ENCODE measurements around the gene CREB1. TPM values are rescaled to one million over a fixed set of nuclear protein-coding genes. Genes with fewer than 3 reads are reported as not detected.

The CREB1 gene
- total RNA-seq, 1 donor from 2014 or later = 91.7 TPM

GRCh38 chr2:207621501-207622039 lies 91.8 kb downstream of the CREB1 start:
- no peaks in the 10 kb centered on the region for H3K9me3 Mint-ChIP-seq
- H3K36me3 Mint-ChIP-seq (ENCODE audit: low read depth) = peaks cover 4% of the 10 kb centered on the region
- H3K4me3 Mint-ChIP-seq = peak overlapping the region; percentile 11
- DNase-seq (ENCODE audit: low read depth, low spot score) = no peak
- H3K27me3 Mint-ChIP-seq (ENCODE audit: low read depth) = no peaks in the 10 kb centered on the region
- TF ChIP-seq CTCF (conservative IDR thresholded peaks at IDR 0.05) = no peak
- no peak overlapping the region for H3K27ac Mint-ChIP-seq (ENCODE audit: unreplicated experiment)
- H3K4me1 Mint-ChIP-seq = peaks cover 34% of the 10 kb centered on the region

GRCh38 chr2:207624185-207625013 lies 94.6 kb downstream of the CREB1 start:
- no peaks in the 10 kb centered on the region for H3K9me3 Mint-ChIP-seq
- H3K4me1 Mint-ChIP-seq = peaks cover 26% of the 10 kb centered on the region
- peak overlapping the region; percentile 94 for H3K4me3 Mint-ChIP-seq
- H3K27ac Mint-ChIP-seq (ENCODE audit: unreplicated experiment) = peak overlapping the region; percentile 84
- TF ChIP-seq CTCF (conservative IDR thresholded peaks at IDR 0.05) = no peak
- DNase-seq (ENCODE audit: low read depth, low spot score) = peak; percentile 51
- peaks cover 2% of the 10 kb centered on the region for H3K36me3 Mint-ChIP-seq (ENCODE audit: low read depth)
- no peaks in the 10 kb centered on the region for H3K27me3 Mint-ChIP-seq (ENCODE audit: low read depth)

GRCh38 chr2:207625014-207625907 lies 95.5 kb downstream of the CREB1 start, which contains the start of gene METTL21A:
Gene METTL21A (minus strand): TSS chr2:207625394. CDS start chr2:207624375, 1,019 bp downstream.
- Mint-ChIP-seq H3K4me3 (peak within 1 kb of the TSS; percentile 97), H3K9me3 (no peaks in the 10 kb centered on the region), H3K27me3 (ENCODE audit: low read depth) (no peaks in the 10 kb centered on the region), H3K36me3 (ENCODE audit: low read depth) (peaks cover 2% of the 10 kb centered on the region), H3K4me1 (peaks cover 26% of the 10 kb centered on the region), H3K27ac (ENCODE audit: unreplicated experiment) (peak within 1 kb of the TSS; percentile 96)
- peak; percentile 56 for TF ChIP-seq CTCF (conservative IDR thresholded peaks at IDR 0.05)
- peak; percentile 69 for DNase-seq (ENCODE audit: low read depth, low spot score)

GRCh38 chr2:207629553-207629952 lies 99.8 kb downstream of the CREB1 start:
- Mint-ChIP-seq H3K4me3 (peak overlapping the region; percentile 74), H3K27me3 (ENCODE audit: low read depth) (no peaks in the 10 kb centered on the region), H3K9me3 (no peaks in the 10 kb centered on the region), H3K4me1 (peaks cover 10% of the 10 kb centered on the region), H3K27ac (ENCODE audit: unreplicated experiment) (no peak overlapping the region), H3K36me3 (ENCODE audit: low read depth) (no peaks in the 10 kb centered on the region)
- no peak for DNase-seq (ENCODE audit: low read depth, low spot score)
- no peak for TF ChIP-seq CTCF (conservative IDR thresholded peaks at IDR 0.05)

- Mint-ChIP-seq H3K27ac (ENCODE audit: unreplicated experiment) (no peak overlapping the region), H3K9me3 (no peaks in the 10 kb centered on the region), H3K36me3 (ENCODE audit: low read depth) (no peaks in the 10 kb centered on the region), H3K4me3 (no peak overlapping the region), H3K4me1 (peaks cover 7% of the 10 kb centered on the region), H3K27me3 (ENCODE audit: low read depth) (no peaks in the 10 kb centered on the region)
- no peak for TF ChIP-seq CTCF (conservative IDR thresholded peaks at IDR 0.05)
- no peak for DNase-seq (ENCODE audit: low read depth, low spot score)
Measured at GRCh38 chr2:207630491-207630890, 100.7 kb downstream of the CREB1 start.
